ENCODE results near the gene FAM50B.
A peak's percentile ranks its signal among the peaks of the same experiment; 100 is the strongest.

Gene FAM50B

DNA sequence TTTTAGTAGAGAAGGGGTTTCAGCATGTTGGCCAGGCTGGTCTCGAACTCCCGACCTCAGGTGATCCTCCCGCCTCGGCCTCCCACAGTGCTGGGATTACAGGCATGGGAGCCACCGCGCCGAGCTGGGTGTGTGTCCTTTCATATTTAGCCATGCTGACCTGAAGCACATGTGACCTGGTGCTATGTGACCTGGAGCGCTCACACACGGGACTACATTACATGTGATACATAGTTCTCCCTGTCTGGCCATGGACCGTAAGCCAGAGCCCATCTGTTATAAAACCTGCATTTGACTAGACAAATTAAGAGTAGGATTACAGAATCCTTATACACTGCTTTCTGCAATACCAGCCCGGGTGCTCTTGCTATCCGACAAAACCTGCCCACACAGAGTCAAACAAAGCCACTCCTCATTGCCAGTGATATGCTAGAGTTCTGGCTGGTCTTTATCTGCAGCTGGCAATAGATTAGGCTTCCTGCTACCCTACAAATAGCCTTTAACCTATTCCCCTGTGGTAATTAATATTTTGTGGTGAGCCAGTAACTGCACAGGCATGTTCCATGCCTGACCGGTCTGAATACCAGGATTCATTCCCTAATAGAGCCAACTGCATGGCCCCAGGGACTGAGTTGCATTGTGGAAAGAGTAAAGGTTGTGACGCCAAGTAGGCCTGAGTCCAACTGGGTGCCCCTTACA, 26.3 kb upstream of the FAM50B start:
- no peak for DNase-seq

DNA sequence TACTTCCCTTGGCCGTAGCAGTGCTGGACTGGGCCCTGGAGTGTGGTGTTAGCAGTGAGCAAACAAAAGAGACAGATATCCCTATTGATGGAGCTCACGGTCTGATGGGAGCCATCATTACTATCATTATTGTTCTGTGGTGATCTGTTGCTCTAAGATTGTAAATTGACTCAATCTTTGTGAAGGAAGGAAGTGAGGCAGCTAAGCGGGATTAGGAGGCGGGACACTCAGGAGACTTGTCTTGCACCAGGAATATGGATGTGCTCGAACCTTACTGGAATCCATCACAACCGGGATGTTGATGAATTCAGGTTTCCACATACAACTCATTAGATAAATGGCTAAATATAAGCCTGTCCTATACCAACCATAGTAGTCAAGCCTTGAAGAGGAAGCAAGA, 25.5 kb upstream of the FAM50B start:
- DNase-seq, result no peak

DNA sequence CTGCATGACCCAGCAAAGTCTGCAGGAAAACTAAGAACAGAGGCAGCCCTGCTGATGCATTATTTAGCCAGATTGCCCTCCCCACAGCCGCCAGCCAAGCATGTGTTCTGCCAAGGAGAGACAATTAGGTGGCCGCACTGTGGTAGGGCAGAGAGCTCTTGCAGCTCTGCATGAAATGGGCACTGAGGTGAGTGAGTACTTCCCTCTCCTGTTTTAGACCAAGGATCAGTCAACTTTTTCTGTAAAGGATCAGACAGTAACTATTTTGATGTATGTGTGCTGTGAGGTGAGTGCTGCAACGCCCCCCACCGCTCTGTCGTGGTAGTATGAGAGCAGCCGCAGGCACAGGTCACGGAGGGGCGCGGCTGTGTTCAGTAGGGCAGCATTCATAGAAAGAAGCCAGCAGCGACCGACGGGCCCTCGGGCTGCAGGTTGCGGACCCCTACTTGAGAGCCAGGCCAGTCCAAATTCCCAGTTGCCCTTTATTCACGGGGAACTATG, 23.8 kb upstream of the FAM50B start:
- DNase-seq, result no peak

DNA sequence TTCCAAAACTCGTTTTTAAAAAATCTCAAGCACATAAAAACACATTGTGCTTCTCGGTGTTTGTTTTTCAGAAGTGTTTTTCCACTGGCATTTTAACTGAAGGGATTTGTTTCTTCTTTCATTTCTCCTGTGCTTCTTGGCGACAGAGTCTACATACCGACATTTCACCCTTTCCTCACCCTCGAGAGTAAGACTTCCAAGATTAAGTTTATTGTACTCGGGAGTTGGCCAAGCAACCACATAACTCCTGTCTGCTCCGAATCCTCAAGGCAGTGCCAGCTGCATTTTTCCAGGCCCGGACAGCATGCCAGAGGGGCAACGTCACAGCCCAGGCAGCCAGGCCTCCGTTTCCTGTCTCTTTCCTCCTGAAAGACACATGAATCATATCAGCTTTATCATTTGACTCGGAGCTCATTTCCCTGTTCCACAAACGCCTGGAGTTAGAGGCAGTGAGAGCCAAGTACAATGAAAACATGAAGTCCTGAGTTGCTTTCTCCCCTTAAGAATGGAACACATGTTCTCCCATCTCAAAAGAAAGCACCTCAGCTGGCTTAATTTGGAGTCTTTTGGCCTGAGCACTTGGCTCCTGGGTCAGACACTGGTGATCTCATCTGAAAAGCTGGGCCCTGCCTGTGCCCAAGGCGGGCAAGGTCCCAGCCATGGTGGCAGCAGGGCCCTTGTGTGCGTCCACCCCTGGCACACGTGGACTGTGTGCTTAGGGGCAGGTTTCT, 23.2 kb upstream of the FAM50B start:
- no peak for DNase-seq

DNA sequence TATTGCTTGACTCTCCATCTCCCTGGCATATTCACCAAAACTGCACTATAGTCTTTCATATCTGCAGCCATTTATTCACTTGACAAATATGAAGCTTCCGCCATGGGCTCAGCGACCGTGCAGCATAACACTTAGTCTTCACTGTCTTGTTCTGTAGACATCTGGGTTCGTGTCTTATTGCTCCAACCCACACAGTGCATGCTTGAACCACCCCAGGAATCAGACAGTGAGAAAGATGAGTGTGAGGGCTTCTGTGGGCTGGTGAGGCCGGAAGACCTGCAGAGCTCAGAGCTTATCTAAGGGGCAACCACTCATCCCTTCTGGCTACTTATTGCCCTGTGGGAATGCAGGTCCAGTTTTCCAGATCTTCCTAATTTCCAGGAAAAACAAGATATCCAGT, 19.9 kb upstream of the FAM50B start:
- no peak for DNase-seq

DNA sequence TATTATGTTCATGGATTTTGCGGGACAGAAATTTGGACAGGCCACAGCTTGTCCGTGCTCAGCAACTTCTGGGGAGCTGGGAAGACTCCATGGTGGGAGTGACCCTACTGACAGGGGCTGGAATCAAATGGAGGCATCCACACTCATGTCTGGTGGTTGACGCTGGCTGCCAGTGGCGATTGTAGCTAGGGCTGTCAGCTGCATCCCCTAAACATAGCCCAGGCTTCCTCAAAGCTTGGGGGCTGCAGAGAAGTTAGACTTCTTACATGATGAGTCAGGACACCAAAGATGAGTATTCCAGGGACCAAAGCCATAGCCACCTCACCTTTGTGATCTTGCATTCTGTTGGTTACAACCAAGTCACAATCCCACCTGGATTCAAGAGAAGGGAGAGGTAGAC, 18.4 kb upstream of the FAM50B start:
- DNase-seq, result no peak

DNA sequence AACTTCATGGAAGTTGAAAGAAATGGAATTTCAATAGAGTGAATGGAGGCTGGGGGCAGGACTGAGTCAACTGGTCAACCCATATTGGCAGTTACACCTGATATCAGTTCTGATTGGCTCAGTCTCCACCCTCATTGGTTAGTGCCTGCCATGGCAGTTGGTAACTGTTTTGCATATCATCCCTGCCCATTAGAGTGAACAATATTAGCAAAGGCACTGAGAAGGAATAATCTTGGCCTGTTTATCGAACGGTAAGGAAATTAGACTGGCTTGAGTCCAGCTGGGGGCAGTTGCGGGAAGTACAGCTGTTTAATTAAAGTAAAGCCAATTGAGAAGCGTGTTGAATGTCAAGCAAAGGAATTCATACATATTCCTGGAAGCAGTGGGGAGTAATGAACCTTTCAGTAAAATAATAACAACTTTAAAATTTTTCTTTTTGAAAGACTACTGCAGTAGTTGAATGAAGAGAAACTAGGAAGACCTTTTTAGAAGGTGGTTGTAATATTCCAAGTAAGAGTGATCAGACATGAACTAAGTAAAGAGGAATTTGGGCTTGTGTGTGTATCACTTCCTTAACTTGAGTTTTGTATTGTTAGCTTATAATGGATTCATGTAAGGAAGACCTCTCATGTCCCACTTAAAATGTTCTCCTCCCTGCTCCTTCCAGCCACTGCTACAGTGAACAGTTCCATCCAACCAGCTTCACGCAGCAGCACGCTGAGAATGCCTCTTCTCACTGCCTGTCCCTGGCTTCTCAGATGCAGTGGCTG, 17.2 kb upstream of the FAM50B start:
- DNase-seq, result no peak

DNA sequence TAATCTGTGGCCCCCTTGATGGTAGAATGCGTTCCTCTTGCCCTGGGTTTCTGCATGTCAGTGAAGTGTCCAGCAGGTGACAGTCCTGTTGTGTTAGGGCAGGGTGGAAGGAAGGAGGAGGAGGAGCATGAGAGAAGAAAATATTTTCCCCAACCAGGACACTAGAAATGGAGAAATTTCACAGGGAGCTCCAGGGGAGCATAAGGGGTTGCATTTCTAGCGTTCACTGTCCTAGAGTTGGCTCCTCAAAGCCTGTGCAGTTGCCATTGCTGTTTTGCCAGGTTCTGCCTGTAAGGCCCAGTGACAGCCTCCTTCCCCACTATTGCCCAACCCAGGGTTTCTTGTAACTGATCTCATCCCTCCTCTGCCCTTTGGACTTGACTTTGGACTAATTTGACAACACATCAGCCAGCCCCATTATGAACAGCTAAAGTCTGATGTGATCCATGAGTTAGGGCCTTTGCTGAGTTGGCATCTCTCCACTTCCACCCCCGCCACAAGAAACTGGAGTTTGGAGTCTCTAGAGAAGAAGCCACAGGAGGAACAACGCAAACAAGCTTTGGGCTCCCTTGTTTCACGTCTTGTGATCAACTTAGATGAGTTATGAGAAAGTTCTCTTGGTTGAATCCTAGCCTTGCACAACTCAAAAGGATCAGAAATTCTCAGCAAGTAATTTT, 14.0 kb upstream of the FAM50B start:
- DNase-seq, result peak; percentile 65

DNA sequence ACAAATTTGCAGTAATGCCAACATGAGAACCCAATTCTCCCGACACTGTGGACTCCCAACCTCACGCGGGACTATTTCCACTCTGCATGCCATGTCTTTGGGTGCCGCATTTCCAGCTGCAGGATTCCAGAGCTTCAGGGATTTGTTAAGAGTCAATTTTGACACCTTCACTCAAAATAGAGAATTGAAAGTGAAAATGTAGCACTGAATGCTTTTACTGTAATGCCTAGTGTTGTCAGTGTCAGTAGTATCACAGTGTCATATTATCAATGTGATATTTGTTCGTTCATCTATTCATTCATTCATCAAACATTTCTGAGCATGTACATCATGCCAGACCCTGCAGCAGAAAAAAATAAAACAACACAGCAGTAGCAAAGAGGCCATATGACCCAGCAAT, 13.4 kb upstream of the FAM50B start:
- peak; percentile 65 for DNase-seq

DNA sequence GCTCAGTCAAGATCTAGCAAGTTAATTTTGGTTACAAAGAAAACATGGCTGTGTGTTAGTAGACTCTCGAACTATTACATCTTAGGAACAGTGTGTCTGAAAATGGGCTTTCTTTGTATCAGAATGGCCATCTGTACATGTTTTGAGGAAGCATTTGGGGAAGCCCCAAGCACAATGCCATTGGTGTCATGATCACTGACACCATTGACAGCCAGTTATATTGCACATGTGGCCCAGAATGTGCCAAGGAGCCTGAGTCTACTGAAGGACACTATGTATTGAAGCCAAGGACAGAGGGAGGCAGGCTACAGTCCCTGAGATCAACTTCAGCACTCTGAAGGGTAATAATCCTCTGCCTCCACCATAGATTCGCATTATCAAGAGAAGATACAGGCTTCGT, 12.6 kb upstream of the FAM50B start:
- no peak for DNase-seq

DNA sequence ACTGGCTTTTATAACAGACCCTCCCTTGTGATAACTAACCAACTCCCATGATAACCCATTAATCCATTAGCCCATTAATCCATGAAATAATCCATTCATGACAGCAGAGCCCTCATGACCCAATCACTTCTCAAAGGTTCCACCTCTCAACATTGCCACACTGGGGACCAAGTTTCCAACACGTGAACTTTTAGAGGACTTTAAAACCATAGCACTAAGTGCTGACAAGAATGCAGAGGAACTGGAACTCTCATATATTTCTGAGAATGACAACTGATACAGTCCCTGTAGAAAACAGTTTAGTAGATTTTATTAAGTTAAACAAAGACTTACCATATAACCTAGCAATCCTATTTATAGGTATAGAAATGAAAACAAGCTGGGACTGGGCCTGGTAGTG, 11.4 kb upstream of the FAM50B start:
- no peak for DNase-seq

DNA sequence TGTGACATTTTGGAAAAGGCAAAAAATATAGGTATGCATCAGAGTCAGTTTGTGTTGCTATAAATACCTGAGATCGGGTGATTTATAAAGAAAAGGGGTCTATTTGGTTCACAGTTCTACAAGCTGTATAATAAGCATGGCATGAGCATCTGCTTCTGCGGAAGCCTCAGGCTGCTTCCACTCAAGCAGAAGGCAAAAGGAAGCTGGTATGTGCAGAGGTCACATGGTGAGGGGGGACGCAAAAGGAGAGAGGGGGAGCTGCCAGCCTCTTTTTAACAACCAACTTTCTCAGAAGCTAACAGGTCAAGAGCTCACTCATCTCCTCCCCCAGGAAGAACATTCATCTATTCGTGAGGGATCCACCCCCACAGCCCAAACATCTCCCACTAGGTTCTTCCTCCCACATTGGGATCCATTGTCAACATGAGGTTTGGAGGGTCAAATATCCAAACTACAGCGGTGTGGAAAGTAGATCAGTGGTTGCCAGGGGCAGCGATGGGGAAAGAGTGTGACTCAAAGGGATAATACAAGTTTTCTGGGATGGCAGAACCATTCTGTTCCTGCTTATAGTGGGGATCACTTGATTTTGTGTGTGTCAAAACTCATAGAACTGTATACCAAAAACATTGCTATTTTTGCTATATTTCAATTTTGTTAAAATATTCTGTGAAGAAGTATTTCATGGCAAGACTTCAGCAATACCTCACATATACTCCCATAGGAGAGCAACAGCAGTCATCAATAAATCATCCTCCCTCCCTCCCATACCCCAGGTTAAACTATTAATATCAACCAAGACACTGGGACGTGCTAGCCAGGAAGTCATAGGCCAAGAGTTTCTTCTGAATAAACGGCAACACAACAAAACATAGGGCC, 9.9 kb upstream of the FAM50B start:
- DNase-seq, result no peak

DNA sequence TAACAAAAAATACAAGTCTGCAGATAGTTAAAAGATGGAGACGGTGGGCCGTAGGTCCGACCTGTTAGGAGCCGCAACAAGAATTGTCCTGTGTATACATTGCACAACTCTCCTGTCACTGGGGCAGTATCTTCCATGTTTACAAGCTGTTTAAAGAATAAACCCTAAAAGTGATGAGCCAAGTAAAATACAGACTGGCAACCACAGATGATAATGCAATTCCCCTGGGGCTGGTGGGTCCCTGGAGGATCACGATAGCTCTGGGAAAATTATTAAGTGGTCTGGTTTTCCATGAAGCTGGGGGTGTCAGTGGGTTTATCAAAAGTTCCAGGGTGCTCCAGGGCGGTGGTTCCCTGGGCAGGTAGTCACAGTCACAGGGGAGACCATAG, 8.1 kb upstream of the FAM50B start:
- DNase-seq, result no peak

DNA sequence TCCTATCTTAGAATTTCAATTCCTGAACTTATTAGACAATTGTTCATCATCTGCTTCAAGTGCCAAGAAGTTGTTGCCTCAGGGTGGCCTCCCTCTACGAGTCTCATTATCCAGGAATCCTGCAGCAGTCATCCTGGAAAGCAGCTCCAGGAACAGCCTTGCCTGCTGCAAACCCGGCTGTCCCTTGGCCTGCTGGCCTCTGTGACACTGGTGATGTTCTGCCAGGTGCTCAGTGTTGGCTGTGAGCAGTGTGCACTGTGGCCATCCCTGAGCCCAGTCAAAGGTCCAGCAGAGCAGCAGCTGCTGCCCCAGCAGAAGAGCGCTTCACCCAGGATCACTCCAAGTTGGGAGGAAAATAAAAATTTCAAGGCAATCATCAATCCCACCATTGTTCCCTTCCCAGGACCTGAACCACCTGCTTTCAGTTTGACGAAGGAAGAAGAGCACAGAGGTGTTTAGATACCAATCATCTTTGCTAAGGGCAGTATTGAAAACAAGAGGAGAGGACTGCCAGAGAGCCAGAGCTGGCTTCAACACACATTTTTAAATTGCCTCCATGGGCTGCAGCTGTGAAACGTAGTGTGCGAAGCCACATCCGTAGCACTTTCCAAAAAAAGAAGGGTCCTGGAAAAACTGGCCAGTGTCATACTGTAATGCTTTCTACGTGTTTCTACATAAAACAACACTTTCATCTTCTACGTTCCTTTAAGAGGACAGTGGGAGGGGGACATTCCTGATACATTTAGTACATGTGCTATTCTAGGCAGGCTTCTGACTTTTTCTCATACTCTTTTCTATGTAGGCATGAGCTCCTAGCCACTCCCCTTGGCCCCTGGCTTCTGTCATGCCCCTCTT, 7.2 kb upstream of the FAM50B start:
- DNase-seq, result no peak

DNA sequence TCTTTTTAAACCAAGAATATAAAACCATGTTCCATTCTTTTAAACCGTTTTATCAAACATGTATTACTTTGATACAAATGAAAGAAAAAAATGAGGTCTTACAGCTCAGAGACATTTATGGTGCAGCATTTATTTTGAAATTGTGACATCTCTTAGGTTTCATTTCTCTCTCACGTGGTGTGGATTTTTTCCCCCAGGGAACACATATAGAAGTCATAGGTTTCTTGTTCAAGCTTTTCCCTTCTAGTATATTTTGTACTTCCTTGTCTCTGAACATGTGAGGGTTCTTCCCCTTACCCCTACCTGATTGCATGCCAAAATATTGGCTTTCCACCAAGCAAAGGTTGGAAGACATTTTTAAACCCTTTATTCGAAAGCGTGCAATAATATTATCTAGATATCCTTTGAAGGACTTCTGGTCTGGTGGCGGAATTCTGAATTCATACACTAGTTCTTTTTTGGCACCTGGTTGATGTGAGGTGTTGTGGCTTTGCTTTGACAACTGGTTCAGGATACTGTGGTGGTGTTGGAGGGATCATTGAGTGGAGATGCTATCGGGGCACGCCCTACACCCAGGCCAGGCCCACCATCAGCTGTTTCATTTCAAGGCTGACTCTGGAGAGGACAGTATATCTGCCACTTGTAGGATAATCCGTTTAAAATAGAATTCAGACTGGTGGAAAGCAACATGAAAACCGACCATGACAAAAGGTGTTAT, 5.6 kb upstream of the FAM50B start:
- DNase-seq, result peak; percentile 62

DNA sequence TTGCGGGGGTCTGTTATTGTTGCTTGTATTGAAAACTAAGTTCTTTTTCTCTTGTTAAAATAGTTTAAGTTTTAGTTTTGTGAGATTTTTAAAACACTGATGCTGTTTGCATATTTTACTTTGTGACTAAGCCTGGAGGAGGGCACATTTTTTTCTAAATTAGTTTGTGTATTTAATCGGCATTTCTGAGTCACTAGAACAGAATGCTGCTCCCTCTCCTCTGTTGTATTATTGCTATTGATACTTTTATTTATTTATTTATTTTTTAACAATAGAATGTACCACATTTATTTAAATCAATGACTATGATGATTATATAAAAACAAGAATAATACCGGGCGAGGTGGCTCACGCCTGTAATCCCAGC, 5.1 kb upstream of the FAM50B start:
- no peak for DNase-seq

DNA sequence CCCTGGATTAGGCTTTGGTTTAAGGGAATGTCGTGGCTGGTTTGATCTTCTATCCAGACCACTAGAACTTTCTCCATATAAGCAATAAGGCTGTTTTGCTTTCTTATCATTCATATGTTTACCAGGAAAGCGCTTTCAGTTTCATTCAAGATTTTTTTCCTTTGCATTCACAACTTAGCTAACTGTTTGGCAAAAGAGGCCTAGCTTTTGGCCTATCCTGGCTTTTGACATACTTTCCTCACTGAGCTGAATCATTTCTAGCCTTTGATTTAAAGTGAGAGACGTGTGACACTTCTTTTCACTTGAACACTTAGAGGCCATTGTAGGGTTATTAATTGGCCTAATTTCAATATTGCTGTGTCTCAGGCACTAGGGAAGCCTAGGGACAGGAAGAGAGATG, 1.7 kb upstream of the FAM50B start:
- no peak for DNase-seq

DNA sequence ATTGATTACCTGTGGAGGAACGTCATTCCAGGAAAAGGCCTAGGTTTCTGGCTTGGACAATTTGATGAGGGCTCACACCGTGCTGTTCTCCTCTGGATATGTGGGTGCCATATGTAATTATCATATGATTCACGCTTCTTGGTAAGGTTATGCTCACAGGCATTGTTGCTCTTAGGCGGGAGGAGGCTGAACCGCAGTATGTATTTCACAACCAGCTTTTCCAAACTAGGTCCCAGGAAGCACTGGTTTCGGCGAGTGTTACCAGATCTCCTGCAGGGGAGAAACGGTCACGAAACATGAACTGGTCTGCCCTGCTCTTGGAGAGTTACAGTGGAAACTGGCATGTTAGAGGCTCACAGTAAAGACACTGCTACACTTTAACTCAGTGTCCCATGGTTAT, 793 bp upstream of the FAM50B start:
- DNase-seq, result peak; percentile 82

DNA sequence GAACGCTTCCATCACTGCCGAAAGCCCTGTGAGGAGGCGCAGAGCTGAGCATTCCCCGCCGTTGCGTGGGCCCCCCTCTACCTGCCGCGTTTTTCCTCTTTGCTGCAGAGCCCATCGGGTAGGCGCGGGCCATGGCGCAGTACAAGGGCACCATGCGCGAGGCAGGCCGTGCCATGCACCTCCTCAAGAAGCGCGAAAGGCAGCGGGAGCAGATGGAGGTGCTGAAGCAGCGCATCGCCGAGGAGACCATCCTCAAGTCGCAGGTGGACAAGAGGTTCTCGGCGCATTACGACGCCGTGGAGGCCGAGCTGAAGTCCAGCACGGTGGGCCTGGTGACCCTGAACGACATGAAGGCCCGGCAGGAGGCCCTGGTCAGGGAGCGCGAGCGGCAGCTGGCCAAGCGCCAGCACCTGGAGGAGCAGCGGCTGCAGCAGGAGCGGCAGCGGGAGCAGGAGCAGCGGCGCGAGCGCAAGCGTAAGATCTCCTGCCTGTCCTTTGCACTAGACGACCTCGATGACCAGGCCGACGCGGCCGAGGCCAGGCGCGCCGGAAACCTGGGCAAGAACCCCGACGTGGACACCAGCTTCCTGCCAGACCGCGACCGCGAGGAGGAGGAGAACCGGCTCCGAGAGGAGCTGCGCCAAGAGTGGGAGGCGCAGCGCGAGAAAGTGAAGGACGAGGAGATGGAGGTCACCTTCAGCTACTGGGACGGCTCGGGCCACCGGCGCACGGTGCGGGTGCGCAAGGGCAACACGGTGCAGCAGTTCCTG, 693 bp downstream of the FAM50B start:
- no peak for DNase-seq
